Measurements from ENCODE around the gene EBF3.

Gene EBF3

GRCh38 chr10:129958629-129959543 is 5.2 kb downstream of the EBF3 start:
- no peak for TF ChIP-seq GATA1 (IDR thresholded peaks at IDR 0.05; ENCODE audit: low read depth, low read length)
- no peak for TF ChIP-seq POLR2A (IDR thresholded peaks at IDR 0.05; ENCODE audit: low read length)
- DNase-seq: no peak

- TF ChIP-seq POLR2A (IDR thresholded peaks at IDR 0.05; ENCODE audit: low read length) (no peak), GATA1 (IDR thresholded peaks at IDR 0.05; ENCODE audit: low read depth, low read length) (no peak)
- DNase-seq: no peak
Observed at GRCh38 chr10:129958148-129958628, 5.9 kb downstream of the EBF3 start.

- DNase-seq: no peak
- TF ChIP-seq GATA1 (IDR thresholded peaks at IDR 0.05; ENCODE audit: low read depth, low read length) (no peak), POLR2A (IDR thresholded peaks at IDR 0.05; ENCODE audit: low read length) (no peak)
Observed at GRCh38 chr10:129956876-129957673, 7.0 kb downstream of the EBF3 start.

GRCh38 chr10:129956286-129956670 is 7.8 kb downstream of the EBF3 start:
- no peak for DNase-seq
- no peak for TF ChIP-seq POLR2A (IDR thresholded peaks at IDR 0.05; ENCODE audit: low read length)

- DNase-seq: no peak
- TF ChIP-seq POLR2A (IDR thresholded peaks at IDR 0.05; ENCODE audit: low read length) (no peak), GATA1 (IDR thresholded peaks at IDR 0.05; ENCODE audit: low read depth, low read length) (no peak)
Observed at GRCh38 chr10:129955601-129956285, 8.3 kb downstream of the EBF3 start.

- TF ChIP-seq POLR2A (IDR thresholded peaks at IDR 0.05; ENCODE audit: low read length) (no peak), GATA1 (IDR thresholded peaks at IDR 0.05; ENCODE audit: low read depth, low read length) (no peak)
- DNase-seq: no peak
Observed at GRCh38 chr10:129954492-129955315, 9.4 kb downstream of the EBF3 start.

- TF ChIP-seq POLR2A (IDR thresholded peaks at IDR 0.05; ENCODE audit: low read length) (no peak), GATA1 (IDR thresholded peaks at IDR 0.05; ENCODE audit: low read depth, low read length) (no peak)
- no peak for DNase-seq
Observed at GRCh38 chr10:129953119-129954051, 10.7 kb downstream of the EBF3 start.

- TF ChIP-seq POLR2A (IDR thresholded peaks at IDR 0.05; ENCODE audit: low read length) (no peak), GATA1 (IDR thresholded peaks at IDR 0.05; ENCODE audit: low read depth, low read length) (no peak)
- DNase-seq: no peak
Observed at GRCh38 chr10:129952378-129953118, 11.5 kb downstream of the EBF3 start.

GRCh38 chr10:129951970-129952265 is 12.2 kb downstream of the EBF3 start:
- DNase-seq: no peak
- TF ChIP-seq POLR2A (IDR thresholded peaks at IDR 0.05; ENCODE audit: low read length) (no peak), GATA1 (IDR thresholded peaks at IDR 0.05; ENCODE audit: low read depth, low read length) (no peak)

- no peak for TF ChIP-seq GATA1 (IDR thresholded peaks at IDR 0.05; ENCODE audit: low read depth, low read length)
- no peak for DNase-seq
Observed at GRCh38 chr10:129951101-129951969, 12.7 kb downstream of the EBF3 start.

- no peak for TF ChIP-seq POLR2A (IDR thresholded peaks at IDR 0.05; ENCODE audit: low read length)
- TF ChIP-seq GATA1 (IDR thresholded peaks at IDR 0.05; ENCODE audit: low read depth, low read length): no peak
- DNase-seq: no peak
Observed at GRCh38 chr10:129950676-129951075, 13.4 kb downstream of the EBF3 start.
